Measurements from ENCODE around the gene NUTF2. TPM values are rescaled to one million over a fixed set of nuclear protein-coding genes. Genes with fewer than 3 reads are reported as not detected.
A peak's percentile ranks its signal among the peaks of the same experiment; 100 is the strongest.

The NUTF2 gene
- total RNA-seq, 1 donor from 2014 or later: 99.7 TPM

GRCh38 chr16:67882374-67883145 lies 35.8 kb downstream of the NUTF2 start:
- DNase-seq: no peak
- Mint-ChIP-seq H3K36me3 (ENCODE audit: low read depth) (peaks cover 79% of the 10 kb centered on the region), H3K4me1 (no peaks in the 10 kb centered on the region), H3K4me3 (no peak overlapping the region), H3K9me3 (no peaks in the 10 kb centered on the region), H3K27me3 (no peaks in the 10 kb centered on the region), H3K27ac (no peak overlapping the region)
- POLR2A ChIA-PET: interaction anchor here (0.6 kb wide), 1 partner anchor 44 kb away, joined by 4 read pairs; no protein-coding TSS in a partner anchor
- no peak for TF ChIP-seq CTCF (IDR thresholded peaks at IDR 0.05)
- no peak for ATAC-seq (ENCODE audit: low read depth)
- intact Hi-C loops (cut with micrococcal nuclease): loop anchor here (1.0 kb wide), 5 partner anchors 46 to 347 kb away; no protein-coding TSS in a partner anchor
- CTCF ChIA-PET: interaction anchor here (0.7 to 5.8 kb wide), 13 partner anchors 8 to 346 kb away, joined by 3 to 79 read pairs (median 4); no protein-coding TSS in a partner anchor

GRCh38 chr16:67883146-67883871 lies 36.6 kb downstream of the NUTF2 start:
- no peak overlapping the region for H3K4me3 Mint-ChIP-seq
- no peak for DNase-seq
- ATAC-seq (ENCODE audit: low read depth): no peak
- no peaks in the 10 kb centered on the region for H3K9me3 Mint-ChIP-seq
- peaks cover 72% of the 10 kb centered on the region for H3K36me3 Mint-ChIP-seq (ENCODE audit: low read depth)
- POLR2A ChIA-PET: interaction anchor here (1.0 to 1.2 kb wide), 5 partner anchors 14 to 211 kb away, joined by 3 to 14 read pairs (median 3); no protein-coding TSS in a partner anchor
- H3K27ac Mint-ChIP-seq: no peak overlapping the region
- H3K27me3 Mint-ChIP-seq: no peaks in the 10 kb centered on the region
- CTCF ChIA-PET: interaction anchor here (0.6 to 5.8 kb wide), 41 partner anchors 9 to 392 kb away, joined by 3 to 79 read pairs (median 4); no protein-coding TSS in a partner anchor
- intact Hi-C loops (cut with micrococcal nuclease): loop anchor here (1.0 kb wide), 5 partner anchors 45 to 346 kb away; no protein-coding TSS in a partner anchor
- no peaks in the 10 kb centered on the region for H3K4me1 Mint-ChIP-seq
- TF ChIP-seq CTCF (IDR thresholded peaks at IDR 0.05): no peak

- ATAC-seq (ENCODE audit: low read depth) (peak; percentile 90), DNase-seq (peak; percentile 75)
- TF ChIP-seq CTCF (IDR thresholded peaks at IDR 0.05): peak; percentile 63
- no peaks in the 10 kb centered on the region for H3K4me1 Mint-ChIP-seq
- no peak overlapping the region for H3K4me3 Mint-ChIP-seq
- H3K36me3 Mint-ChIP-seq (ENCODE audit: low read depth): peaks cover 66% of the 10 kb centered on the region
- no peaks in the 10 kb centered on the region for H3K27me3 Mint-ChIP-seq
- POLR2A ChIA-PET: interaction anchor here (1.0 to 1.2 kb wide), 5 partner anchors 14 to 211 kb away, joined by 3 to 14 read pairs (median 3); no protein-coding TSS in a partner anchor
- no peaks in the 10 kb centered on the region for H3K9me3 Mint-ChIP-seq
- H3K27ac Mint-ChIP-seq: no peak overlapping the region
- CTCF ChIA-PET: interaction anchor here (0.6 to 5.8 kb wide), 44 partner anchors 8 to 393 kb away, joined by 3 to 79 read pairs (median 4); partner anchors contain the start of genes DDX28 and DUS2
- intact Hi-C loops (cut with micrococcal nuclease): loop anchor here (1.0 kb wide), 5 partner anchors 44 to 345 kb away; no protein-coding TSS in a partner anchor
These were observed 37.1 kb downstream of the NUTF2 start for GRCh38 chr16:67883872-67884261.

GRCh38 chr16:67884684-67885083 lies 38.0 kb downstream of the NUTF2 start, which contains the start of gene NRN1L:
Gene NRN1L, plus strand, starts transcription at chr16:67884885. Its CDS starts 19 bp downstream, at chr16:67884904.
- Mint-ChIP-seq H3K27me3 (no peaks in the 10 kb centered on the region), H3K4me1 (no peaks in the 10 kb centered on the region), H3K4me3 (no peak within 1 kb of the TSS), H3K27ac (no peak within 1 kb of the TSS), H3K36me3 (ENCODE audit: low read depth) (peaks cover 58% of the 10 kb centered on the region), H3K9me3 (no peaks in the 10 kb centered on the region)
- ATAC-seq (ENCODE audit: low read depth): no peak
- CTCF ChIA-PET: interaction anchor here (0.9 to 5.8 kb wide), 17 partner anchors 7 to 393 kb away, joined by 3 to 79 read pairs (median 5); partner anchors contain the start of genes DDX28 and DUS2
- TF ChIP-seq CTCF (IDR thresholded peaks at IDR 0.05): no peak
- POLR2A ChIA-PET: interaction anchor here (0.6 to 1.1 kb wide), 2 partner anchors 11 to 99 kb away, joined by 3 read pairs; partner anchors contain the start of gene EDC4
- DNase-seq: no peak
- intact Hi-C loops (cut with micrococcal nuclease): no loop called here

Data from activated B cell treated with CpG ODN at 0.5 μM for 24 hours (primary cell).